Type B pancreatic cell (in vitro differentiated cells): ENCODE data around the gene OR2C3. TPM values are rescaled to one million over a fixed set of nuclear protein-coding genes. Genes with fewer than 3 reads are reported as not detected.

ENCODE experiments used
- DNase-seq: peaks from one replicate; pipeline ENCODE4 v3.0.0; 2021; ENCODE audit warnings: mixed read lengths; ENCODE audit not compliant: unreplicated experiment; ENCODE audit errors: extremely low spot score
- H3K27ac Mint-ChIP-seq: 2 replicates; pipeline ENCODE4 v1.8.0; 2021; ENCODE audit warnings: mild to moderate bottlenecking, mixed read lengths
- H3K27me3 Mint-ChIP-seq: 2 replicates; pipeline ENCODE4 v1.8.0; 2021; ENCODE audit warnings: mixed read lengths
- H3K36me3 Mint-ChIP-seq: 2 replicates; pipeline ENCODE4 v1.8.0; 2021; ENCODE audit warnings: mixed read lengths
- H3K4me1 Mint-ChIP-seq: one replicate; pipeline ENCODE4 v1.8.0; 2021; ENCODE audit warnings: mixed read lengths; ENCODE audit not compliant: unreplicated experiment
- H3K4me3 Mint-ChIP-seq: 2 replicates; pipeline ENCODE4 v1.8.0; 2021; ENCODE audit warnings: mild to moderate bottlenecking, mixed read lengths
- H3K9me3 Mint-ChIP-seq: 2 replicates; pipeline ENCODE4 v1.8.0; 2021; ENCODE audit warnings: mixed read lengths
- total RNA-seq: library from RNA; stranded (reverse); gene quantifications from 2 replicates; pipeline ENCODE4 v1.2.1, GENCODE V29; 2021; ENCODE audit warnings: low replicate concordance
- TF ChIP-seq, protein P1 (sequence below): fragments of 200-600 bp; sonication (generic); conservative IDR thresholded peaks from 2 replicates; pipeline ENCODE4 v1.5.0; 2021; ENCODE audit warnings: antibody characterized with exemption, mild to moderate bottlenecking

OR2C3 gene
- total RNA-seq, 1 donor from 2014 or later, result not detected

DNA sequence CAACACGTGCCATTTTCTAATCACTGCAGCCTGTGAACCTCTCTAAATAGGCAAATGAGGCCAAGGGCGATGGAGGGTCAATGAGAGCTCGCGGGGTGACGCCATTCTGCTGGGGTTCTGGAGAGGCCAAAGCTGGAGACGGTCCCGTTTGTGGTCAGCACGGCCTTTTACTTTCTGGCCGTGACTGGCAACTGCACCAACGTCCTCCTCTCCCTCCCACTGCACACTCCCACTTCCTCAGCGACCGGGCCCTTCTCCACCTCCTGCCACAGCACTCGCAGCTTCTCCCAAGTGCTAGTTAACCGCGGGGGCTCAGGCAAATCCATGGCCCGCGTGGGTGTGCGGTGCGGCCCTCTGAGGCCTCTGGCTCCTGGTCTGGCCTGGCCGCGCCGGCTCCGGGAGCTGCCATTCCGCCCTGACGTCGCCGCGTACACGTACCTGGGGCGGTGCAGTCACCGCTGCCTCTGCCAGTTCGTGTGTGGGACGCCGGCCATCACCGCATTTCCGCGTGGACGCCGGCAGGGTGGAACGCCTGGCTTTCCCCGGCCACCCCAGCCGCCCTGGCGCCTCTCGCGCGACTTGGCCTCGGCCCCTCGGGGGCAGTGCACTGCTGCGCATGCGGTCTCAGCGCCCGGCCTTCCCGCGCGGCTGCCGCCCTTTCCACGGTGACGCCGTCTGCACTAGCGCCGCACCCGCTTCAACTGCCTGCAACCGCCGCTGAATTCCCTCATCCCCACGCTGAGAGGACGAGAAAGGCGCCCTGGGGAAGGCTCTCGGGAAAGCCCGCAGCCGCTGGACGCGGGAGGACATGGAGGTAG lies 18.2 kb downstream of the OR2C3 start:
- TF ChIP-seq, protein P1, sequence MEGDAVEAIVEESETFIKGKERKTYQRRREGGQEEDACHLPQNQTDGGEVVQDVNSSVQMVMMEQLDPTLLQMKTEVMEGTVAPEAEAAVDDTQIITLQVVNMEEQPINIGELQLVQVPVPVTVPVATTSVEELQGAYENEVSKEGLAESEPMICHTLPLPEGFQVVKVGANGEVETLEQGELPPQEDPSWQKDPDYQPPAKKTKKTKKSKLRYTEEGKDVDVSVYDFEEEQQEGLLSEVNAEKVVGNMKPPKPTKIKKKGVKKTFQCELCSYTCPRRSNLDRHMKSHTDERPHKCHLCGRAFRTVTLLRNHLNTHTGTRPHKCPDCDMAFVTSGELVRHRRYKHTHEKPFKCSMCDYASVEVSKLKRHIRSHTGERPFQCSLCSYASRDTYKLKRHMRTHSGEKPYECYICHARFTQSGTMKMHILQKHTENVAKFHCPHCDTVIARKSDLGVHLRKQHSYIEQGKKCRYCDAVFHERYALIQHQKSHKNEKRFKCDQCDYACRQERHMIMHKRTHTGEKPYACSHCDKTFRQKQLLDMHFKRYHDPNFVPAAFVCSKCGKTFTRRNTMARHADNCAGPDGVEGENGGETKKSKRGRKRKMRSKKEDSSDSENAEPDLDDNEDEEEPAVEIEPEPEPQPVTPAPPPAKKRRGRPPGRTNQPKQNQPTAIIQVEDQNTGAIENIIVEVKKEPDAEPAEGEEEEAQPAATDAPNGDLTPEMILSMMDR, result no peak
- Mint-ChIP-seq H3K4me1 (no peaks in the 10 kb centered on the region), H3K4me3 (no peak overlapping the region), H3K27ac (no peak overlapping the region), H3K9me3 (peaks cover 5% of the 10 kb centered on the region), H3K27me3 (no peaks in the 10 kb centered on the region), H3K36me3 (no peaks in the 10 kb centered on the region)
- no peak for DNase-seq

DNA sequence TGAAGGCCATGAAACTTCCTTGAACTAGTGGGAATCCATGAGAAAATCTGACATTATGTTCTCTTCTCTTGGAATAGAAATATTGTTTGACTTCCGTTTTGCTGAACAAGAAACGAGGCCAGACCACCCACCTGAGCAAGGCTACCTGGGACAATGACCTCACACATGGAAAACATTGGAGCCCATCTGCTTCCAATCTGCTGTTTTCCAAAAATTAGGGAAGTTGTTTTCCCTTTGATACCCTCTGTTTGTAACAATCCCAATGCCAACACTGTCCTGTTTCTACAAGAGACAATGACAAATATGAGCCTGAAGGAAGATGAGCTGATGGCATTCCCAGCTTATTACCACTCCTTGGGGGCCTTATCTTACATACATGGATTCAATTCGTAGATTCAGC lies 29.4 kb downstream of the OR2C3 start:
- Mint-ChIP-seq H3K4me3 (no peak overlapping the region), H3K27me3 (no peaks in the 10 kb centered on the region), H3K9me3 (no peaks in the 10 kb centered on the region), H3K4me1 (no peaks in the 10 kb centered on the region), H3K27ac (no peak overlapping the region), H3K36me3 (no peaks in the 10 kb centered on the region)
- TF ChIP-seq, protein P1, result no peak
- no peak for DNase-seq

DNA sequence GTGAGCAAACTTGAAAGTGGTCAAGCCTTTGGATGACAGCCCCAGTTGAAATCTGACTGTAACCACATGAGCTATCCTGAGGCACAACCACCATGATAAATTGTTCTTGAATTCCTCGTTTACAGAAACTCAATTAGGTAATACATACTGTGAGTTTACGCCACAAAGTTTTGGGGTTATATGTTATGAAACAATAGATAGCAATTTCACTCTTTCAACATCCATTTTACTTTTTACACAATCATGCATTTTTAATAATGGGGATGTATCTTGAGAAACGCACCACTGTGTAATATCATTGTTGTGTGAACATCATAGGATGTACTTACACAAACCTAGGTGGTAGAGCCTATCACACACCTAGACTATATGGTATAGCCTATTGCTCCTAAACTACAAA lies 35.4 kb downstream of the OR2C3 start:
- no peaks in the 10 kb centered on the region for H3K4me1 Mint-ChIP-seq
- TF ChIP-seq, protein P1, result no peak
- H3K9me3 Mint-ChIP-seq, result no peaks in the 10 kb centered on the region
- H3K4me3 Mint-ChIP-seq, result no peak overlapping the region
- H3K27ac Mint-ChIP-seq, result no peak overlapping the region
- H3K36me3 Mint-ChIP-seq, result no peaks in the 10 kb centered on the region
- H3K27me3 Mint-ChIP-seq, result no peaks in the 10 kb centered on the region
- DNase-seq, result no peak

DNA sequence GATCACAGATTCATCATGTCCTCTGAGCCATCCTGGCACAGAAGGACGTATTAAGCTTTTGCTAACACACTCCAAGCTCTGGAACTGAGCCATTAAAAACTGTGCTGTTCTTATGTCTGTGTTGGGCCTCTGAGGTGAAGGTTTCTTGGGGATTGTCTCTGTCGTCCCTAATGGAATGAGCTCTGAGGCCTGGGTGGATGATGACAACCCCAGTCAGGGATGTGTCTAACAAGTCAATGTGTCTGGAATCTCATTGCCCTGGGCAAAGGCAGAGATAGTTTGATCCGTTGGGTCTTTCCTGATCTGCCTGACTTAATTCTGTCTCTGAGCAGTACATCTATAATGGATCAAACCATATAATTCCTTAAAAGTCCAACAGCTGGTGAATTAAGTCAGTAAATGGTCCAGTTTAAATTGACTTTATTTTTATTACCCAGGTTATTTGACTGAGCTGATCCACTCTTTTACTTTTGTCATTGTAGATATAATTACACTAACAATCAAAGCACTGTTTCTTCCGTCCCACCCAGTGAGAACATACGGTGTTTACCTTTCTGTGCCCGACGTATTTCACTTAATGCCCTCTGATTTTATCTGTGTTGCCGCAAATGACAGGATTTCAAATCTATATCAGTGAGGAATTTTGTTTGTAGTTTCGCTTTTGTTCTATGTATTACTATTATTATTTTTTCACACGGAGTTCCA lies 39.5 kb downstream of the OR2C3 start:
- DNase-seq, result no peak
- no peaks in the 10 kb centered on the region for H3K4me1 Mint-ChIP-seq
- no peak overlapping the region for H3K4me3 Mint-ChIP-seq
- TF ChIP-seq, protein P1, result no peak
- no peak overlapping the region for H3K27ac Mint-ChIP-seq
- peaks cover 5% of the 10 kb centered on the region for H3K27me3 Mint-ChIP-seq
- H3K36me3 Mint-ChIP-seq, result no peaks in the 10 kb centered on the region
- no peaks in the 10 kb centered on the region for H3K9me3 Mint-ChIP-seq

DNA sequence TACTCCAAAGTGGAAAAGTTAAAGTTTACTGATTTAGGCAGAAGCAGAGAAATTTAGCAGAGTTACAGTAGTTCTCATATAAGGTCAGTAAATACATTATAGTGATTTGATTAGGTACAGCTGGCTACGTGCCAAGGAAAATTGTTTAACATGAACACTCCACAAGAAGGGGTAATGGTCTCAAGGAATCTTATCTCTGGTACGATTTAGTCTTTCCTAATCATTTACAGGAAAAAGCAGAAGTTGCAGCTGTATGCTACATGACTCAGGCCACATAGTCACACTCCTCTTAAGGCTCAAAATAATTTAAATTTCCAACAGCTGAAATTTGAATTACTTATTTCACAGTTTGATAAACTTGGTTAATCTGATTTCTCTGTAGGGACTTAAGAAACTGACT lies 41.5 kb downstream of the OR2C3 start:
- Mint-ChIP-seq H3K4me3 (no peak overlapping the region), H3K4me1 (no peaks in the 10 kb centered on the region), H3K27ac (no peak overlapping the region), H3K36me3 (no peaks in the 10 kb centered on the region), H3K27me3 (peaks cover 7% of the 10 kb centered on the region), H3K9me3 (no peaks in the 10 kb centered on the region)
- TF ChIP-seq, protein P1, result no peak
- no peak for DNase-seq
